ENCODE data around the gene DDX25. TPM values are rescaled to one million over a fixed set of nuclear protein-coding genes. Genes with fewer than 3 reads are reported as not detected.
A peak's percentile ranks its signal among the peaks of the same experiment; 100 is the strongest.
"Not testable (repeated sequence)": the region's sequence is repeated elsewhere in the genome, so short reads cannot be mapped to it uniquely, and the experiment has no call there.

The DDX25 gene
- polyA plus RNA-seq (2012; ENCODE audit: insufficient read depth, insufficient read length, low read depth) = 5.5 TPM

DNA sequence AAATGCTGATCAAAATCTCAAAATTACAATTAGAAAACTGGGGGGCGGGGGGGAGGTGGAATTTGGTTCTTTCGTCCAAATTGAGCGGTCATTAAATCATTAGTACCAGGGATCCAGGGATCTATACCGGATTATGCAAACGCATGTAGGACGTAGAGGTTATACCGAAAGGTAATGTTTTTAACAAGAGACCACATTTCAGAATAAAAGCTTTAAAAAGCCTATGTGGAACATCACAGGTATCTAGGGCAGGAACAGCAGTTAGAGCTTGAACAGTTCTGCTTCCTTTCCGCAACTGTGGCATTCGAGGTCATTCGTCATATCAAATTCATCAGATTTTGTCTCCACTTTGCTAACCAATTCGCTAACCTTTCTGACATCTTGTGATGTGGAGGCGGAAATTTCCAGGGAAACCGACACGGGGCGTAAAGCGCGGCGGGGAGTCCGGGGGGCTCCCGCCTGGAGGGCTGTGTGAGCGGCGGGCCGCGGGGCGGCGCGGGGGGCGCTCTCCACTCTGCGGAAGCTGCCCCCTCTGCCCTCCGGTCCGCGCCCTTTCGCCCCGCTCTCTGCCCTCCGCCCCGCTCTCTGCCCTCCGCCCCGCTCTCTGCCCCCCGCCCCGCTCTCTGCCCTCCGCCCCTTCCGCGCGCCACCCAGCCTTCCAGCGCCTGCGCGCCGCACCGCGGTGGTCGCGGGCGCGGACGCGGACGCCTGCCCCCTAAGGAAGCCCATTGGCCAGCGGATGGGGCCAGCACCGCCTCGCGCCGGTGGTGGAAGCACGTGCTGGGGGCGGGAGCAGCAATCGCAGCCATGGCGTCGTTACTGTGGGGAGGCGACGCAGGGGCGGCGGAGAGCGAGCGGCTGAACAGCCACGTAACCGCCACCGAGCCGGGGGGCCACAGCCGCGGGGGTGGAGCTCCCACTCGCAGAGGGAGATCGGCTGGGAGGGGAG is at the start of gene DDX25:
TSS of gene DDX25 (plus strand) at position 798 of the 949 bp plus-strand sequence. CDS start at position 808, 10 bp downstream.
- Histone ChIP-seq H3K27me3 (no peaks in the 10 kb centered on the region), H3K4me3 (ENCODE audit: low read depth, low read length) (peak within 1 kb of the TSS; percentile 84), H3K9me3 (peaks cover 2% of the 10 kb centered on the region; the same call in 1 of the 2 replicates), H3K4me1 (no peaks in the 10 kb centered on the region), H3K36me3 (peaks cover 17% of the 10 kb centered on the region)
- peak; percentile 79 for DNase-seq
- TF ChIP-seq, protein P1, sequence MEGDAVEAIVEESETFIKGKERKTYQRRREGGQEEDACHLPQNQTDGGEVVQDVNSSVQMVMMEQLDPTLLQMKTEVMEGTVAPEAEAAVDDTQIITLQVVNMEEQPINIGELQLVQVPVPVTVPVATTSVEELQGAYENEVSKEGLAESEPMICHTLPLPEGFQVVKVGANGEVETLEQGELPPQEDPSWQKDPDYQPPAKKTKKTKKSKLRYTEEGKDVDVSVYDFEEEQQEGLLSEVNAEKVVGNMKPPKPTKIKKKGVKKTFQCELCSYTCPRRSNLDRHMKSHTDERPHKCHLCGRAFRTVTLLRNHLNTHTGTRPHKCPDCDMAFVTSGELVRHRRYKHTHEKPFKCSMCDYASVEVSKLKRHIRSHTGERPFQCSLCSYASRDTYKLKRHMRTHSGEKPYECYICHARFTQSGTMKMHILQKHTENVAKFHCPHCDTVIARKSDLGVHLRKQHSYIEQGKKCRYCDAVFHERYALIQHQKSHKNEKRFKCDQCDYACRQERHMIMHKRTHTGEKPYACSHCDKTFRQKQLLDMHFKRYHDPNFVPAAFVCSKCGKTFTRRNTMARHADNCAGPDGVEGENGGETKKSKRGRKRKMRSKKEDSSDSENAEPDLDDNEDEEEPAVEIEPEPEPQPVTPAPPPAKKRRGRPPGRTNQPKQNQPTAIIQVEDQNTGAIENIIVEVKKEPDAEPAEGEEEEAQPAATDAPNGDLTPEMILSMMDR (IDR thresholded peaks at IDR 0.05; ENCODE audit: low read depth, low read length) = no peak

DNA sequence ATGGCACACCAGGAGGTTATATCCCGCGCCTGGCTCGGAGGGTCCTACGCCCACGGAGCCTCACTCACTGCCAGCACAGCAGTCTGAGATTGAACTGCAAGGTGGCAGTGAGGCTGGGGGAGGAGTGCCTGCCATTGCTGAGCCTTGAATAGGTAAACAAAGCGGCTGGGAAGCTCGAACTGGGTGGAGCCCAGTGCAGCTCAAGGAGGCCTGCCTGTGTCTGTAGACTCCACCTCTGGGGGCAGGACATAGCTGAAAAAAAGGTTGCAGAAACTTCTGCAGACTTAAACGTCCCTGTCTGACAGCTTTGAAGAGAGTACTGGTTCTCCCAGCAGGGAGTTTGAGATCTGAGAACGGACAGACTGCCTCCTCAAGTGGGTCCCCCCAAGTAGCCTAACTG is 46.6 kb upstream of the DDX25 start:
- H3K4me1 ChIP-seq; H3K9me3 ChIP-seq; H3K36me3 ChIP-seq; H3K4me3 ChIP-seq (ENCODE audit: low read depth, low read length); DNase-seq: not testable (repeated sequence)
- H3K27me3 ChIP-seq = peaks cover 16% of the 10 kb centered on the region

DNA sequence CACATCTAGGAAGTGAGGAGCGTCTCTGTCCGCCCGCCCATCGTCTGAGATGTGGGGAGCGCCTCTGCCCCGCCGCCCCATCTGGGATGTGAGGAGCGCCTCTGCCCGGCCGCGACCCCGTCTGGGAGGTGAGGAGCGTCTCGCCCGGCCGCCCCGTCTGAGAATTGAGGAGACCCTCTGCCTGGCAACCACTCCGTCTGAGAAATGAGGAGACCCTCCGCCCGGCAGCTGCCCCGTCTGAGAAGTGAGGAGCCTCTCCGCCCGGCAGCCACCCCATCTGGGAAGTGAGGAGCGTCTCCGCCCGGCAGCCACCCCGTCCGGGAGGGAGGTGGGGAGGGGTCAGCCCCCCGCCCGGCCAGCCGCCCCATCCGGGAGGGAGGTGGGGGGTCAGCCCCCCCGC is 41.5 kb upstream of the DDX25 start:
- not testable (repeated sequence) for H3K4me3 ChIP-seq (ENCODE audit: low read depth, low read length); DNase-seq; H3K27me3 ChIP-seq; H3K9me3 ChIP-seq; H3K4me1 ChIP-seq; H3K36me3 ChIP-seq

DNA sequence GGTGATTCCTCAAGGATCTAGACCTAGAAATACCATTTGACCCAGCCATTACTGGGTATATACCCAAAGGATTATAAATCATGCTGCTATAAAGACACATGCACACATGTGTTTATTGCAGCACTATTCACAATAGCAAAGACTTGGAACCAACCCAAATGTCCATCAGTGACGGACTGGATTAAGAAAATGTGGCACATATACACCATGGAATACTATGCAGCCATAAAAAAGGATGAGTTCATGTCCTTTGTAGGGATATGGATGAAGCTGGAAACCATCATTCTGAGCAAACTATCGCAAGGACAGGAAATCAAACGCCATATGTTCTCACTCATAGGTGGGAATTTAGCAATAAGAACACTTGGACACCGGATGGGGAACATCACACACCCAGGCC is 39.0 kb upstream of the DDX25 start:
- not testable (repeated sequence) for H3K4me1 ChIP-seq; H3K4me3 ChIP-seq (ENCODE audit: low read depth, low read length); H3K9me3 ChIP-seq; DNase-seq; H3K36me3 ChIP-seq
- H3K27me3 ChIP-seq = peaks cover 15% of the 10 kb centered on the region; the same call in 1 of the 2 replicates

DNA sequence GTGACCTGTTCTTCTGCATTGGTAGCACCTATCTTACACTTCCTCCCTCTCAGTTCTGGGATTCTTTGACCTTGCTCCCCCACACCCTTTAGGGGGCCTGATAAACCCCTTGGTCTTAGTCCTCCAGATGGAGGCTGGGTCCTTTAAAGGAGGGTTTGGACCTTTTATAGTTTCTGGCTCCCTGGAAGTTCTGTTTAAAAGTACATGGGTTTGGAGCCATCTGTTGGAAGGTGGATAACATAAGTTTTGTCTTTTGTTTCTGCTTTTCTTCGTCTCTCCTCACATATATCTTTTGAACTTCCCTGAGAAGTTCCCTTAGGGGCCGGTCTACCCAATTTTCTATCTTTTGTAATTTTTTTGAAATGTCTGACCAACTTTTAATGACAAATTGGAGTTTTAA is 34.8 kb upstream of the DDX25 start:
- Histone ChIP-seq H3K4me3 (ENCODE audit: low read depth, low read length) (no peak overlapping the region), H3K9me3 (peaks cover 3% of the 10 kb centered on the region; the same call in 1 of the 2 replicates), H3K4me1 (no peaks in the 10 kb centered on the region), H3K36me3 (no peaks in the 10 kb centered on the region), H3K27me3 (peaks cover 25% of the 10 kb centered on the region; the same call in 1 of the 2 replicates)
- DNase-seq = no peak
- TF ChIP-seq, protein P1 (IDR thresholded peaks at IDR 0.05; ENCODE audit: low read depth, low read length) = no peak

DNA sequence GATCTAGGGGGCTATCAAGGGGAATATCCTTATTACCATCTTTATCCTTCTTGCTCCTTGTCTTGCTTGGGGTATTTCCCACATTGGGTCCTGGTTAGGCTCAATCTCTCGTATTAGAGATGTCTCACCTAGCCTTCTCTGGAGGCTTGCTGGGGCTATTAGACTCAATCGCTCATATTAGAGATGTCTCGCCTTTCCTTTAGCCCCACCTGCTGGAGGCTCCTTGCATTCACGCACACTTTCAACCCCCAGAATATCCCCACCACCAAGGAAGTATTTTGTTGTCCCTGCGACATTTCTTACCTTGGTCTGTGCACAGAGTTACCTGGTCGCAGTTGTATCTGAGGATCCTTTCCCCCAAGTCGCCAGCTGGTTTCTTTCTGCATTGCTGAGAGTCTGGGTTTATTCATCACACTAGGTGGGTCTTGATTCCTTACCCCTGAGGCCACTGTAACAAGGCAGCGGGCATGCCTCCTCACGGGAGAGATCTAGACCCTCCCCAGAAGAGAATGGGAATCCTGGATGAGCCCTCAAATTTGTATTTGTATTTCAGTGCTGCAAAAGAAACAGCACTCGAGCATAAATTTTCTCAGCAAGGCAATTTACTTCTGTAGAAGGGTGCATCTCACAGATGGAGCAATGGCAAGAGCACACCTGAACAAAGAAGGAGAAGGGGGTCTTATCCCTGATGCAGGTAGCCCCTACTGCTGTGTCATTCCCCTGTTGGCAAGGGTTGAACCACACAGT is 32.7 kb upstream of the DDX25 start:
- Histone ChIP-seq H3K4me1 (no peaks in the 10 kb centered on the region), H3K27me3 (peaks cover 25% of the 10 kb centered on the region; the same call in 1 of the 2 replicates), H3K4me3 (ENCODE audit: low read depth, low read length) (no peak overlapping the region), H3K36me3 (no peaks in the 10 kb centered on the region), H3K9me3 (no peaks in the 10 kb centered on the region)
- DNase-seq = peak; percentile 72
- TF ChIP-seq, protein P1 (IDR thresholded peaks at IDR 0.05; ENCODE audit: low read depth, low read length) = peak; percentile 89

DNA sequence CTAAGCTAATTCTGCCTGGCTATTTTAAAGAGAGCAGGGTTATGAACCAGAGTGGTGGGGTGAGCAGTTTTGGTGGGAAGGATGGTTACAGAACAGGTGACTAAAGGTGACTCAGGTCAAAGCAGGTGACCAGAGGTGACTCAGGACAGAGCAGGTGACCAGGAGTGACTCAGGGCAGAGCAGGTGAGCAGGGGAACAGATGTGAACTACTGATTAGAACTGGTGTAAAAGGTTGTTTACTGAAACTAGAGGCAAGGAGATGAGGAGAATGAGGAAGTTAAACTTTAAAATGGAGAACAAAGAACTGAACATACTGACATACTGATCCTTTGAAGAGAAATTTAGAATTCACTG is 32.2 kb upstream of the DDX25 start:
- H3K9me3 ChIP-seq = no peaks in the 10 kb centered on the region
- H3K4me3 ChIP-seq (ENCODE audit: low read depth, low read length) = no peak overlapping the region
- no peaks in the 10 kb centered on the region for H3K36me3 ChIP-seq
- TF ChIP-seq, protein P1 (IDR thresholded peaks at IDR 0.05; ENCODE audit: low read depth, low read length) = no peak
- no peak for DNase-seq
- no peaks in the 10 kb centered on the region for H3K4me1 ChIP-seq
- H3K27me3 ChIP-seq = peaks cover 23% of the 10 kb centered on the region; the same call in 1 of the 2 replicates
